K562 (cell line): Measurements from ENCODE around the gene ANKRD11. TPM values are rescaled to one million over a fixed set of nuclear protein-coding genes. Genes with fewer than 3 reads are reported as not detected.
"Not testable (repeated sequence)": the region's sequence is repeated elsewhere in the genome, so short reads cannot be mapped to it uniquely, and the experiment has no call there.

Source experiments
- ATAC-seq: fragments of 200-7000 bp; cut with Tn5 transposase; 3 replicates; pipeline ENCODE4 v1.9.1; 2020; ENCODE audit warnings: moderate library complexity
- BruUV-seq: library from RNA; stranded (reverse); fragments of 400-500 nt; replicated peaks from 2 replicates; lab custom pipeline; 2021; lab: Mats Ljungman, UMichigan
- CTCF ChIA-PET: fragments of 300-600 bp; formaldehyde crosslinking; extraction: SDS; loops from one replicate; lab custom pipeline; 2021; ENCODE audit warnings: low intra/inter-chr PET ratio; lab: Yijun Ruan, JAX
- POLR2A ChIA-PET: fragments of 300-600, 350-650 bp; sonication (Branson Sonifier 250); formaldehyde crosslinking; extraction: SDS; loops from one replicate; lab custom pipeline; 2021; ENCODE audit warnings: antibody characterized with exemption, inconsistent platforms; lab: Yijun Ruan, JAX
- DNase-seq, 4 experiments: peaks; one replicate each; pipeline versions ENCODE4 v3.0.0 to v3.0.0-alpha.2; 2011 to 2018; ENCODE audit warnings: low spot score in 3 of 4, mixed read lengths in 3 of 4; ENCODE audit errors: extremely low read depth in 1 of 4
- FAIRE-seq: peaks from 2 replicates; lab custom pipeline; 2011; peaks lifted over from hg19 to GRCh38; lab: Jason Lieb, UNC
- H2AFZ ChIP-seq: 2 replicates; pipeline ENCODE4 v1.6.0; 2011; ENCODE audit warnings: low read depth, low read length, control low read depth, inconsistent platforms
- H3K27ac ChIP-seq: fragments of 200-600 bp; 3 replicates; pipeline ENCODE4 v1.8.0; 2011; ENCODE audit warnings: low read depth, mild to moderate bottlenecking, control low read depth, inconsistent platforms, low read length, moderate library complexity, mixed read lengths; ENCODE audit errors: extremely low read depth
- H3K27me3 ChIP-seq, 2 experiments: fragments of 300-600 bp in 1 of 2; 2 replicates in 1 of 2; 3 replicates in 1 of 2; pipeline versions ENCODE4 v1.6.0 to v1.8.0; 2011; ENCODE audit warnings: inconsistent platforms in 2 of 2, low read length in 2 of 2, mild to moderate bottlenecking in 1 of 2, mixed read lengths in 1 of 2, moderate library complexity in 1 of 2; ENCODE audit not compliant: control insufficient read depth in 2 of 2, insufficient read depth in 2 of 2
- H3K36me3 ChIP-seq: fragments of 300-600 bp; 3 replicates; pipeline ENCODE4 v1.8.0; 2011; ENCODE audit warnings: mild to moderate bottlenecking, low read length, inconsistent platforms; ENCODE audit not compliant: control insufficient read depth, insufficient read depth
- H3K4me1 ChIP-seq, 2 experiments: fragments of 200-600 bp in 1 of 2; replicated peaks in 1 of 2; 2 replicates in 1 of 2; 3 replicates in 1 of 2; pipeline versions ENCODE4 v1.5.1 to v1.8.0; 2011; ENCODE audit warnings: inconsistent platforms in 2 of 2, low read length in 2 of 2, mild to moderate bottlenecking in 1 of 2, mixed read lengths in 1 of 2, moderate library complexity in 1 of 2; ENCODE audit not compliant: control insufficient read depth in 2 of 2, insufficient read depth in 2 of 2
- H3K4me2 ChIP-seq: 2 replicates; pipeline ENCODE4 v1.6.1; 2011; ENCODE audit warnings: low read length, control low read depth, inconsistent platforms, mixed read lengths; ENCODE audit not compliant: insufficient read depth
- H3K4me3 ChIP-seq: fragments of 200-600 bp; sonication (generic), shearing (Covaris generic); 2 replicates; pipeline ENCODE4 v1.5.1; 2016; ENCODE audit warnings: control low read depth, inconsistent platforms
- H3K79me2 ChIP-seq: fragments of 200-600 bp; 3 replicates; pipeline ENCODE4 v1.8.0; 2011; ENCODE audit warnings: low read length, inconsistent platforms; ENCODE audit not compliant: control insufficient read depth, insufficient read depth
- H3K9ac ChIP-seq, 2 experiments: 2 replicates each; pipeline versions ENCODE4 v1.6.0 to v1.6.1; 2011; ENCODE audit warnings: low read depth in 2 of 2, low read length in 2 of 2, control low read depth in 1 of 2, inconsistent platforms in 1 of 2, mild to moderate bottlenecking in 1 of 2, mixed read lengths in 1 of 2; ENCODE audit not compliant: insufficient read depth in 1 of 2
- H3K9me1 ChIP-seq: one replicate; pipeline ENCODE4 v1.6.0; 2011; ENCODE audit warnings: inconsistent platforms, mild to moderate bottlenecking, low read length, moderate library complexity; ENCODE audit not compliant: control insufficient read depth, insufficient read depth
- H3K9me3 ChIP-seq: replicated peaks from 2 replicates; pipeline ENCODE4 v1.5.1; 2011; ENCODE audit warnings: low read depth, low read length, inconsistent platforms; ENCODE audit not compliant: control insufficient read depth, insufficient read depth
- H4K20me1 ChIP-seq: replicated peaks from 2 replicates; pipeline ENCODE4 v1.6.1; 2011; ENCODE audit warnings: low read length, inconsistent platforms, mixed read lengths; ENCODE audit not compliant: control insufficient read depth, insufficient read depth
- CBFA2T3 ChIP-seq: fragments of 450-650 bp; IDR thresholded peaks from 2 replicates; pipeline ENCODE4 v1.6.1; 2017
- ETV1 ChIP-seq: fragments of 450-650 bp; conservative IDR thresholded peaks from 2 replicates; pipeline ENCODE4 v1.6.1; 2016; ENCODE audit warnings: missing genetic modification characterization, control low read depth, low read depth, missing compliant biosample characterization
- NFE2 ChIP-seq: IDR thresholded peaks from 2 replicates; pipeline ENCODE4 v1.6.1; 2014; ENCODE audit warnings: antibody characterized with exemption, low read depth
- NFIC ChIP-seq: fragments of 450-650 bp; IDR thresholded peaks from 2 replicates; pipeline ENCODE4 v1.6.1; 2017; ENCODE audit warnings: mild to moderate bottlenecking, inconsistent platforms
- POLR2G ChIP-seq: fragments of 200-400 bp; formaldehyde crosslinking; IDR thresholded peaks from 2 replicates; pipeline ENCODE4 v1.6.1; 2017; ENCODE audit warnings: low read depth, mild to moderate bottlenecking, antibody characterized with exemption, low read length, moderate library complexity
- SIN3B ChIP-seq: fragments of 450-650 bp; IDR thresholded peaks from 2 replicates; pipeline ENCODE4 v1.6.1; 2017; ENCODE audit warnings: low read depth, mild to moderate bottlenecking, moderate library complexity
- ZBTB7A ChIP-seq: IDR thresholded peaks from 2 replicates; pipeline ENCODE4 v1.6.1; 2011; ENCODE audit warnings: low read depth, mild to moderate bottlenecking, low read length, moderate library complexity, borderline replicate concordance; ENCODE audit not compliant: control insufficient read depth
- WGBS: fragments of 100-300 bp; shearing (Covaris generic); methylation state at CpG from one replicate; pipeline ENCODE4 v1.1.6; 2016; ENCODE audit warnings: low coverage, mixed read lengths; ENCODE audit not compliant: insufficient coverage; ENCODE audit errors: missing lambda C conversion rate; 5-methylcytosine and 5-hydroxymethylcytosine counted together
- in situ Hi-C: fragments of 300-500 bp; cut with MboI; formaldehyde crosslinking; loops from 4 replicates; pipeline ENCODE4 v1.15.0; 2018; ENCODE audit warnings: inconsistent platforms, mixed read lengths
- intact Hi-C: fragments of 100-400 bp; cut with micrococcal nuclease; formaldehyde crosslinking; loops from 2 replicates; pipeline ENCODE4 v1.14.2; 2022
- polyA plus RNA-seq, 8 experiments: library from polyadenylated mRNA; depleted of rRNA in 4 of 8; stranded (reverse) in 5 of 8; unstranded in 3 of 8; fragments of >200 nt; fragmentation: Nextera tagmentation in 2 of 8; fragmentation: Illumina TruSeq in 1 of 8; extraction: Ambion mirVana in 2 of 8; extraction: Trizol in 1 of 8; gene quantifications; 2 replicates each; pipeline versions ENCODE4 v1.2.1 to v1.2.3, GENCODE V29; 2011 to 2014; ENCODE audit warnings: inconsistent platforms in 1 of 8, missing spikeins in 1 of 8
- total RNA-seq, 7 experiments: library from RNA; depleted of rRNA in 6 of 7; stranded (reverse); fragments of >200 nt in 6 of 7; fragmentation: Illumina TruSeq in 2 of 7; extraction: Trizol in 2 of 7; gene quantifications; 2 replicates each; pipeline versions ENCODE4 v1.2.1 to v1.2.3, GENCODE V29; 2011 to 2021; ENCODE audit warnings: low replicate concordance in 1 of 7
- TF ChIP-seq, protein P1 (sequence below): fragments of 250-450 bp; sonication (Bioruptor Pico); IDR thresholded peaks from 2 replicates; pipeline ENCODE4 v1.8.0; 2022; ENCODE audit warnings: moderate library complexity, mild to moderate bottlenecking, inconsistent platforms

ANKRD11 gene
- total and polyA plus RNA-seq, 9 of the 15 experiments (the other 6 are each of a cell fraction or from before 2014, with no cell fraction given) = 4.7 to 126 (median 31.7) TPM

DNA sequence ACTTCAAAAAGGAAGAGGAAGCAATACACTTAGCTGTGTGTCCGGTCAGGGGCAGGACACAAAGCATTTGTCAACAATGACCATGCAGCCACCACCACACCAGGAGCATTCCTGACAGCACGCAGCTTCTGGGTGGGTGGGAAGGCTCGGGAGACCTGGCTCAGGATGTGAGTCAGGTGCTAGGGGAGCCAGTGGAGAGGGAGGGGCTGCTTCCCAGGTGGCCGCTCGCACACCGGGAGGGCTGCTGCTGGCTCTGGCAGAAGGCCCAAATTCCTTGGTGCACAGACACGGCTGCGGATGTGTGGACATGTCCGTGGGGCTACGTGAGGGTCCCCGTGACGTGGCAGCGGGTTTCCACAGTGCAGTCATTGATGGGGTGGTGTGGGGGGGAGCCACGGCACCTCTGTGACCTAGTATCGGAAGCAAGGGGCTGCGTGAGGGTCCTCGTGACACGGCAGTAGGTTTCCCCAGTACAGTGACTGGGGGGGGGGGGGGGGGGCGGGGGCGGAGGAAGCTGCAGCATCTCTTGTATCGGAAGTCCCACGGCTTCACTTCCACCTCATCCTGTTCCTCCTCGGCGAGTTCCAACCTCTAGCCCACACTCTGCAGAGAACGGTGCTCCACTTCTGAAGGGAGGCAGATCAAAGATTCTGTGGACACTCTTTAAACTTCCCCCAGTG, 160.0 kb downstream of the ANKRD11 start (continued):
- 0 out of 2 replicates have a peak, but pooled peaks have one; percentile 30 for TF ChIP-seq ZBTB7A
- 0 out of 2 replicates have a peak, but pooled peaks have one; percentile 34 for TF ChIP-seq NFE2
- TF ChIP-seq, protein P1, sequence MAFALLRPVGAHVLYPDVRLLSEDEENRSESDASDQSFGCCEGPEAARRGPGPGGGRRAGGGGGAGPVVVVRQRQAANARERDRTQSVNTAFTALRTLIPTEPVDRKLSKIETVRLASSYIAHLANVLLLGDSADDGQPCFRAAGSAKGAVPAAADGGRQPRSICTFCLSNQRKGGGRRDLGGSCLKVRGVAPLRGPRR (CRISPR knock-in tag) = no peak
- TF ChIP-seq SIN3B = no peak
- TF ChIP-seq POLR2G = peak; percentile 58
- TF ChIP-seq CBFA2T3 = 0 out of 2 replicates have a peak, but pooled peaks have one; percentile 3
- TF ChIP-seq NFIC = peak; percentile 67
- TF ChIP-seq ETV1 (tag) = 0 out of 2 replicates have a peak, but pooled peaks have one; percentile 8
- TF ChIP-seq, all 486 proteins: peak for 15

DNA sequence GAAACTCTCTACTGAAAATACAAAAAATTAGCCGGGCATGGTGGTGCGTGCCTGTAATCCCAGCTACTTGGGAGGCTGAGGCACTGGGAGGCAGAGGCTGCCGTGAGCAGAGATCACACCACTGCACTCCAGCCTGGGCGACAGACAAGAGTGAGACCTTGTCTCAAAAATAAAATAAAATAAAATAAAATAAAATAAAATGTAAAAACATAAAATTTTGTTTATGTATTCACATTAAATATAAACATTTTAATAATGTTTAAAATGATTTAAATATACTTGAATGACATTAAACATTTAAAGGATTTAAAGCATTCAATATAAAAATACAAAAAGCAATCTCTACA, 160.6 kb downstream of the ANKRD11 start:
- CTCF ChIA-PET, H3K27me3 ChIP-seq, H3K9me1 ChIP-seq, in situ Hi-C loops, H3K9ac ChIP-seq, BruUV-seq, H3K9me3 ChIP-seq, DNase-seq, H3K4me2 ChIP-seq, H3K4me3 ChIP-seq, FAIRE-seq, H2AFZ ChIP-seq, ATAC-seq: not testable (repeated sequence)
- 90% methylated on average over 4 of the region's 4 CpGs for WGBS
- Histone ChIP-seq H3K4me1 (peaks cover 40 to 69% of the 10 kb centered on the region in 2 experiments), H3K79me2 (peaks cover 97% of the 10 kb centered on the region), H3K27ac (peak overlapping the region; percentile 57; the same call in 1 of the 3 replicates), H3K36me3 (peaks cover 23% of the 10 kb centered on the region; the same call in 2 of the 3 replicates), H4K20me1 (peaks cover 68% of the 10 kb centered on the region)
- POLR2A ChIA-PET = interaction anchor here (0.6 to 1.1 kb wide), 3 partner anchors 11 to 22 kb away, joined by 3 read pairs; no protein-coding TSS in a partner anchor
- intact Hi-C loops = loop anchor here (5.0 kb wide), 2 partner anchors 157 to 177 kb away; partner anchors contain the start of gene SPG7
